LNCAP (cell line): ENCODE measurements around the gene SURF1.

Experiments
- TF ChIP-seq, protein P1 (sequence below): fragments of 450-650 bp; IDR thresholded peaks from 2 replicates; pipeline ENCODE4 v1.5.1; 2017; ENCODE audit warnings: mild to moderate bottlenecking

Gene SURF1

DNA sequence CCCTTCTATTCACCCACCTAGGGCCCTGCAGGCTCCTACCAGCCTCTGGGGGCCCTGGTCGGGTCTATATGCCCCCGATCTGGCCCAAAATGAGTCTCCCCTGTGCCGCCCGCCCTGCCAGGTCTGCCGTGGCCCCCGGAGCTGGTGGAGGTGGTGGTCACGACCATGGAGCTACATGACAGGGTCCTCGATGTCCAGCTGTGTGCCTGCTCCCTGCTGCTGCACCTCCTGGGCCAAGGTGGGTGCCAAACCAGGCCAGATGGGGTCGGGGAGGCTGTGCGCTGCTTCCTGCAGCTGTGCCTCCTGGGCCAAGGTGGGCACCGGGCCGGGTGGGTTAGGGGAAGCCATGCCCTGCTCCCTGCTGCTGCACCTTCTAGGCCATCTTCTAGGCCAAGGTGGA lies 44.0 kb upstream of the SURF1 start:
- TF ChIP-seq, protein P1, sequence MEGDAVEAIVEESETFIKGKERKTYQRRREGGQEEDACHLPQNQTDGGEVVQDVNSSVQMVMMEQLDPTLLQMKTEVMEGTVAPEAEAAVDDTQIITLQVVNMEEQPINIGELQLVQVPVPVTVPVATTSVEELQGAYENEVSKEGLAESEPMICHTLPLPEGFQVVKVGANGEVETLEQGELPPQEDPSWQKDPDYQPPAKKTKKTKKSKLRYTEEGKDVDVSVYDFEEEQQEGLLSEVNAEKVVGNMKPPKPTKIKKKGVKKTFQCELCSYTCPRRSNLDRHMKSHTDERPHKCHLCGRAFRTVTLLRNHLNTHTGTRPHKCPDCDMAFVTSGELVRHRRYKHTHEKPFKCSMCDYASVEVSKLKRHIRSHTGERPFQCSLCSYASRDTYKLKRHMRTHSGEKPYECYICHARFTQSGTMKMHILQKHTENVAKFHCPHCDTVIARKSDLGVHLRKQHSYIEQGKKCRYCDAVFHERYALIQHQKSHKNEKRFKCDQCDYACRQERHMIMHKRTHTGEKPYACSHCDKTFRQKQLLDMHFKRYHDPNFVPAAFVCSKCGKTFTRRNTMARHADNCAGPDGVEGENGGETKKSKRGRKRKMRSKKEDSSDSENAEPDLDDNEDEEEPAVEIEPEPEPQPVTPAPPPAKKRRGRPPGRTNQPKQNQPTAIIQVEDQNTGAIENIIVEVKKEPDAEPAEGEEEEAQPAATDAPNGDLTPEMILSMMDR, result no peak

DNA sequence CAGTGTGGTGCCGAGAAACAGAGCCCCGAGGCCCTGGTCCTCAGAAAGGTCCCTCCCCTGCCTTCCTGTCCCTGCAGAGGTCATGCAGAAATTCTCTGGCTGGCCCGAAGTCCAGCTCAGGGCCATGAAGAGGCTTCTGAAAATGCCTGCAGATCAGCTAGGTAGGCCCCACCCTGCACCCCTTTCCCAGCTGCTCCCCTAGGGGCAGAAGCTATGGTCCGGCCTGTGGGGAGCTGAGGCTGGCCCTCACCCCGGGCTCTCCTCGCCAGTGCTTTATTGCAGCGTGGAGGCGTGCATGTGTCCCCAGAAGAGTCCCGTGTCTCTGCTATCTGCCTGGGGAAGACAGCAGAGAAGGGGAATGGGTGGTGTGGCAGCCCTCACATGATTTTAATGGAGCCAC lies 41.6 kb upstream of the SURF1 start:
- TF ChIP-seq, protein P1, result no peak

DNA sequence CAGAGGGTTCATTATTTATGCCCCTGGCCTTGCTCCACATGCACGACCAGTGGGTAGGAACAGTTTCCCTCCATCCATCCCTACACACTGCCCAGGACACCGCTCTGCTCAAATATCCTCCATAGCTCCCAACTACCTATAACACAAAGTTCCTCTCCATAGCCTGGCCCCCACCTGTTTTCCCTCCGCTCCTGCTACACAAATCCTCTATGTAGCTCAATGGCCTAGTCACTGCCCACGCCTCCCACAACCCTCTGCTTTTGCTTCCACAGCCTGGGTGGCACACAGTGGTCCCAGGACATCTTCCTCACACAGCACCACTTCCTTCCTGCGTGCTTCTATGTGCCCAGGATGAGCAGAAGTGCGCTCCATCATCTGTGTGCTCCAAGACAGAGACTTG lies 41.1 kb upstream of the SURF1 start:
- TF ChIP-seq, protein P1, result no peak

DNA sequence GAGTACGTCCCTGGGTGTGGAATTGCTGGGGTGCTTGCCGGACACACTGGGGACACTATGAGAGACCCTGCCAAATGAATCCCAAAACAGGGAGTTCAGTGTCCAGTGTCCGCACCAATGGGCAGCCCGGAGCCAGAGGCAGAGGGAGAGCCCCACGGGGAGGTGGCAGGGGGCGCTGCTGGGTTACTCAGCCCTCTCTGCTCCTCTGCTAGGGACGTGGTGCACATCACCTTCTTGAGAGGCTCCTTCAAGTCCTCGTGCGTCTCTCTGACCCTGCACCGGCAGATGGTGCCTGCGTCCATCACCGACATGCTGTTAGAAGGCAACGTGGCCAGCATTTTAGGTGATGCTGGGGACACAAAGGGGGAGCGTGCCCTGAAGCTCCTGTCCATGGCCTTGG lies 40.7 kb upstream of the SURF1 start:
- TF ChIP-seq, protein P1, result peak; percentile 28; the same call in 1 of the 2 replicates

DNA sequence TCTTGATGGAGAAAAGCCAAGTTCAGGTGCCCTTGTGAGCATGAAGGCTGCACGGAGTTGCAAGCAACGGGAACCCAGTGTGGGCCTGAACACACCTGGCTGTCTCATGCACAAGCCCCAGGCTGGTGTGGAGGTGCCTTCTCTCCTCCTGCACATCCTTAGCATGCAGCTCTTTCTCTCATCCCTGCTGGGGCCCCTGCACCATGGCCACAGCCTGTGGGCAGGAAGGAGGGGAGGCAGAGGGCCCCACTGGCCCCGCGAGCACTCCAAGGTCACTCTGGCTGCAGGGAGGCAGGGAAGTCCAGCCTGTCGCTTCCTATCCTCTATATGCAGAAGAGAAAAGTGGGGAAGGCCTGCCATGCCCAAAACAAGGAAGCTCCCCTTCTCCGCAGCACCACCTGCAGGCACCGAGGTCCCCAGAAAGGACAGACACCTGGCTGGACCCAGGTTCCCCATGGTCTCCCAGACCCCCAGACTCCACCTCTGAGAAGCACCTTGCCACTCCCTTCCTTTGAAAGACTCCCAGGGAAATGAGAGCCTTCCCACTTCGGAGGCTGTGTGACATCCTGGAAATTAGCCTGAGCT lies 38.5 kb upstream of the SURF1 start:
- TF ChIP-seq, protein P1, result no peak

DNA sequence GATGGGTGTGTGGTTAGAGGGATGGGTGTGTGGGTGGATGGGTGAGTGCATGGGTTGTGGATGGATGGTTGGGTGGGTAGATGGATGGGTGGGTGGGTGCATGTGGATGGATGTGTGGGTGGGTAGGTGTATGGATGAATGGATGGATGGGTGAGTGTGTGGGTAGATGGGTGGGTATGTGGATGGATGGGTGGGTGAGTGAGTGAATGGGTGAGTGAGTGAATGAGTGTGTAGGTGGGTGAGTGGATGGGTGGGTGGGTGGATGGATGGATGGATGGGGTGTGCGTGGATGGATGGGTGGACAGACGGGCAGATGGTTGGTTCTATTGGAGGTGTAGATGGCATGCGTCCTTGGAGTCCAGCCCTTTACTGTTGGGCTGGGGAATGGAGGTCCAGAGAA lies 37.1 kb upstream of the SURF1 start:
- TF ChIP-seq, protein P1, result no peak

DNA sequence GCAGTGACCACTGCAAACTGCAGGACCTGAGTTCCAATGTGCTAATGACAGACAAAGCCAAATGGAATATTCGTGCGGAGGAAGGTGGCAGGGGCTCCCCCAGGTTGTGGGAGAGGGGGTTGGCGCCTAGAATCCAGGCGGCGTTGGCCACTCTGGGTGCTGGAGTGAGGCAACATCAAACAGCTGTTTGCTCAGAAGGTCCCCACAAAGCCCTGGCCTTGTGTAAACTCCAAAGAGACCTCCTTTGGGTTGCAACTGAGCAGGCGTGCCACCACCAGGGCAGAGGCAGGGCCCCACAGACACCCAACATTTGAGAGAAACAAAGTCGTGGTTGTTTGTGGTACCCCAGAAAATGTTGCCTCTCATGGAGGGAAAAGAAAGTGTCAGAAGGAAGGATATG lies 34.4 kb upstream of the SURF1 start:
- TF ChIP-seq, protein P1, result no peak

DNA sequence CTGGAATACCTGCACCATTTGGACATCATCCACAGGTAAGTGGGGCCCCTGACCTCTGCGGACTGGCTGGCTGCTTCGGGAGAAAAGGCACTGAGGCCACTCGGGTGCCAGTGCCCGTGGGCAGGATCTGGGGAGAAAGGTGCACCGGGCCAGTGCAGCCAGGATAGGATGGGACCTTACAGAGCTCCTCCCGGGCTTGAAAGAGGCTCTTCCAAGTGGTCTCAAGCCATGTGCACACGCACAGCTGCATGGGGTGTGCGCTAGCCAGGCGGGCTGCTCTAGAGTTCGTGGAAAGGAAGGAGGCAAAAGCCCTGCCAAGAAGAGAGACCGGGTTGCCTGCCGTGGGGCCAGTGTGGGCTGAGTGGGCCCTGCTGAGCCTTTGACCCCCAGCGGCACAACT lies 33.3 kb upstream of the SURF1 start:
- TF ChIP-seq, protein P1, result no peak
